CD4-positive, alpha-beta T cell treated with Interleukin-4 for 4 hours (primary cell): Measurements from ENCODE around the gene CDX1.

Experiments
- DNase-seq: peaks from one replicate; pipeline ENCODE4 v3.0.0-alpha.2; 2020

CDX1 gene

DNA sequence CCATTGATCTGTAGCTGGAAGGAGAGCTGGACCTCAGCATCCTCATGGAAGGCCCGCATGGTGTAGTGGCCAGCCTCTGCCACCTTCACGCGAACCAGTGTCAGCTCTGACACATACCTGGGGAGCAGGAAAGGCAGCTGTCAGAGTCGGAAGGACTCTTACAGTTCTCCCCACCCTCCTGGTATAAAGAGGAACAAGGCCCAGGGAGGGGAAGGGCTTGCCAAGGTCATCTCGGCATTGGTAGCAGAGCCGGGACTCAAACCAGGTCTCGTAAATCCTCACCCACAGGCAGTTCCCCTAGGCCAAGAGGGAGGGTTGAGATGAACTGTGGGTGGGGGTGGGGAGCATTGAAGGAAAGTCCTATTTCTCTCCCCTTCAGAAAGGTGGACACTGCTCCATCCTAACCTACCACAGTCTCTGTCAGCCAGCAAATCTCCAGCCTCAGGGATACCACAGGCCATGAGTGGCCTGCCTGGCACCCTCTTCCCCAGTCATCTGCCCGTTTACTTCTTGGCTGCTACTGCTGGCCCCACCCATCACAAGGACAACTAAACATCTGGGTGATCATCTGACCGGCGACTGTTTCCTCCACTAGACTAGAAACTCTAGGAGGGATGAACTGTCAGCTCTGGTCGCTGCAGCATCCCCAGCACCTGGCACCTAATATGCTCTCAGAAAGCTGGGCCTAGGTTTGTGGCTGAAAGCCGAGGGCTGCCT lies 34.4 kb upstream of the CDX1 start:
- no peak for DNase-seq

- no peak for DNase-seq
Measured at GRCh38 chr5:150132740-150133139, 33.8 kb upstream of the CDX1 start.

DNA sequence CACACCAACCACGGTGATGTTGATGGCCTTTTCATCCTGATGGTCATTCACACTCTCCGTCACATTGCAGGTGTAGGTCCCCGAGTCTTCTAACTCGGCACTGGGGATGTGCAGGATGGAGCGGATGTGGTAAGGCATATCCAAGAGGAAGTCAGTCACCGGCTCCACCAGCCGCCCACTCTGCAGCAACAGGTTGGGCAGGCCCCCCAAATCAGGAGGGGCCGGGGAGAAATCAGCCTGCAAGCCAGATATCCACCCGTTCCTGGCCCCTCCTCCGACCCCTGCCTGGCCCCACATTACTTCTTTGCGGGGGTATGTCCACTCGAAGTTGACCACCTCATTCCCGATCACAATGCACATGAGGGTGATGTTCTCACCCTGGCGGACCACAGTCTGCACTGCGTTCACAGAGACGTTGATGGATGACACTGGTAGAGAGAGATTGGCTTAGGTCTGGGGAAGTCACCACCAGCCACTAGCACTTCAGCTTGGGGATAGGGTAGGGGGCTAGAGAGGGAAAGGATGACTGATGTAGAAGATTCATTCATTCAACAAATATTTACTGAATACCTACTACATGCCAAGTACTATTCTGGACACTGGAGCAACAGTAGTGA lies 32.9 kb upstream of the CDX1 start:
- DNase-seq: no peak

DNA sequence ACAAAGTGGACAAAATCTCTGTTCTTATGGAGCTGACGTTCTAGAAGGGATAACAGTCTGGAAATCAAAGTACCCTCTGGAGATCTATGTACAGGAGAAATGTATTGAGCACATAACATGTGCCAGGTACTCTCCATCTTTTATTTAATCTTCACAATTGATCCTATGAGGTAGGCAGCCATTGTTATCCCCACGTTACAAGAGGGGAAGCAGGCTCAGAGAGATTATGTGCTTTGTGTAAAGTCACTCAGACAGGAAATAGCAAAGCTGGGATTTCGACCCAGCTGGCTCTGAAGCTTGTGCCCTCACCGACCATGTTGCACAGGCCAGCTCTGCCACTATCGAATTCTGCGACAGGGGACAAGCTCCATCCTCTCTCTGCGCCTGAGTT lies 32.4 kb upstream of the CDX1 start:
- no peak for DNase-seq

DNA sequence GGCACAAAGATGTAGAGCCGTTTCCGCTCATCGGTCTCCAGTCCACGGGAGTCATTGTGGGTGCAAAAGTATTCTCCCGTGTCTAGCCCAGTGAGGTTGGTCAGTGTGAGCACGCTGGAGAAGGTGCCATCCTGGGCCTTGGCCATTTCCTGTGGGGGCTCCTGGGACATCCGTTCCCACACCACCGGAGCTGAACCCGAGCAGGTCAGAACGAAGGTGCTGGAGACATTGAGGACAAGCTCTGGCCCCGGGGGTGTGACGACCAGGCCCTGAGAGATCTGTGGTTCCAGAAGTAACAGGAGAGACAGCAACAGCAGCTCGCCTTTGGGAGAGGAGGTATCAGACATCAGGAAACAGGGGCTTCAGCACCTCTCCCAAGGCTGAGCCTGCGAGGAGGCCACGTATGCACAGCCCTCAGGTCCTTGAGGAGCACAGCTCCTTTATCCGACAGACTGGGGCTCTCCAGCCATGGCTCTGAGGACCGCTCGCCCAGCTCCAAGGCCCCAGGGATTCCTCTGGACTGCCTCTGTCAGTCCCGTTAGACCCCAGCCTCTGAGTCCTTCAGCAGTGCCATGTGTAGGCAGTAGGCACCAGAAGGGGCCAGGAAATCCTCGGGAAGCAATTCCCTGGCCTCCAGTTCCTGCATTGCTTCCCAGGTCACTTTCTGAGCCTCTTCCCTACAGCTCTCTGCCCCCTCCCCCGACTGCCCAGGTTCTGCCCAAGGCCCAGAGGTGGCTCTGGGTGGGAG lies 30.8 kb upstream of the CDX1 start:
- no peak for DNase-seq

- DNase-seq: no peak
Measured at GRCh38 chr5:150136305-150137167, 30.0 kb upstream of the CDX1 start.

- no peak for DNase-seq
Measured at GRCh38 chr5:150137168-150137957, 29.2 kb upstream of the CDX1 start.

- DNase-seq: no peak
Measured at GRCh38 chr5:150137997-150138396, 28.6 kb upstream of the CDX1 start.

DNA sequence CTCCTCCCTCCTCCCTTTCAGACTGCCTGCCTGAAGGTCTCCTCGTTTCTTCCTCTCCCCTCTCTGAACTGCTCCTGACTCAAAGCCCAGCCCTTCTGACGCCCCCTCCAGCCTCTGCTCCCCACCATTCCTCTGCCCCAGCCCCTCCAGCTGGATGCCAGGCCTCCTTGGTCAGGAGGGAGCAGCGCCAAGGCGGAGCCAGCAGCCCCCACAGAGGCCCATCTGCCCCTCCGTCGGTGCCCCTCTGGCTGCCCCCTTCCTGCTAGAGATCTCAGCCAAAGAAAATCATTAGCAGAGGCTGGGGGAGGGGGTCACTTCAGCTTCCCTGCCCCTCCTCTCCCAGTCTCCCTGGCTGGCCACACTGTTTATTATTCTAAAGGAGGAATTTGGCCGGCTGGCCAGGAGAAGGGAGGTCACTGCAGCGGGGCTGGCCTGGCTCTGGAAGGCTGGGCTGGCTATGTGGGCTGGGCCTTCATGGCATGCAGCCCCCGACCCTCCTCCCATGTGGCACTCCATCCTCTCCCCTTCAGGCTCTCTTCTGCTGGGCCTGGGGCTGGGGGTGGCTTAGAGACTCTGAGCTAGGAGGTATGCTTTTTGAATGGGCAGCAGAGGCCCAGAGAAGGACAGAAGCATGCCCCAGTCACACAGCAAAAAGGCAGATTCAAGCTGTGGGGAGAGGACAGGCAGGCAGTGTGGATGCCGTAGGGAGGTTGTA lies 27.9 kb upstream of the CDX1 start:
- DNase-seq: no peak

DNA sequence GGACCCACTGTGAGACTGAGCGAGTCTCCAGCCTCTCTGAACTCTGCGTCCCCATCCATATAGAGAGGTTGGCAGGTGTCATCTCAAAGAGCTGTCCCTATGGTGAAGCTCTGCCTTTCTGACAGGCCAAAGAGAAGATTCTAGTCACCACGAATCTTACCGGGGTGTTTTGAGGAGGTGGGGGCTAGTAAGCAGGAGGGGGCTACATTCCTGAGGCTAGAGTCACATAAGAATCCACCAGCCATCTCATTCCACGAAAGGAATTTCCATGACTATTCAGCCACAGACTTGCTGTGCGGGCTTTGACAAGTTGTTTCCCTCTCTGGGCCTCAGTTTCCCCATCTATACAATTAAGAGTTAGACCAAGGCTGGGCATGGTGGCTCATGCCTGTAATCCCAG lies 27.2 kb upstream of the CDX1 start:
- no peak for DNase-seq

GRCh38 chr5:150140830-150141229 lies 25.7 kb upstream of the CDX1 start:
- DNase-seq: no peak

DNA sequence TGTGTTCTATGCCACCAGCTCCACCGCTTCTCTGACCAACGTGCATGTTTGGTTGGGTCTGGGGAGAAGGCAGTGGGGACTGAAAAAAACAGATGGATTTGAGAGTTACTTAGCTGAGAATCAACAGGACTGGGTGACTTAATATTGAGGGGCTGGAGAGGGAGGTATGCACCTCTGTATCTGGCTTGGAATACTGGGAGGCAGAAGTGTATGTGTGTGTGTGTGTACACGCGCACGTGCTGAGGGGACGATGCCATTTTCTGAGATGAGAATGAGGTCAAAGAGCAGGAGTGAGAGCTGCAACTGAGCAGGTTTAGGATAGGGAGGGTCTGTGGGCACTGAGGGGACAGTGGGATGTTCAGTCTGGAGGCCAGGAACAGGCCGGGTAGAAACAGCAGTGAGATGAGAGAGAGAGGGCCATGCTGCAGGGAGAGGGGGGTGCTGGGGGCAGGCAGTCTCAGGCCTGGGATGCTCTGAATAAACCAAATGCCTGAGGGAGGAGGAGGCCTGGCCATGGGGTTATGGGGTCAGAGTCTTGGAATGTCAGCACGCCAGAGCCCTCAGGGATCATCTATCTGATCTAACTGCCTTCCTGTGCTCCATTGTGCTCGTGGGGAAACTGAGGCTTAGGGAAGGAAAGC lies 24.9 kb upstream of the CDX1 start:
- no peak for DNase-seq

DNA sequence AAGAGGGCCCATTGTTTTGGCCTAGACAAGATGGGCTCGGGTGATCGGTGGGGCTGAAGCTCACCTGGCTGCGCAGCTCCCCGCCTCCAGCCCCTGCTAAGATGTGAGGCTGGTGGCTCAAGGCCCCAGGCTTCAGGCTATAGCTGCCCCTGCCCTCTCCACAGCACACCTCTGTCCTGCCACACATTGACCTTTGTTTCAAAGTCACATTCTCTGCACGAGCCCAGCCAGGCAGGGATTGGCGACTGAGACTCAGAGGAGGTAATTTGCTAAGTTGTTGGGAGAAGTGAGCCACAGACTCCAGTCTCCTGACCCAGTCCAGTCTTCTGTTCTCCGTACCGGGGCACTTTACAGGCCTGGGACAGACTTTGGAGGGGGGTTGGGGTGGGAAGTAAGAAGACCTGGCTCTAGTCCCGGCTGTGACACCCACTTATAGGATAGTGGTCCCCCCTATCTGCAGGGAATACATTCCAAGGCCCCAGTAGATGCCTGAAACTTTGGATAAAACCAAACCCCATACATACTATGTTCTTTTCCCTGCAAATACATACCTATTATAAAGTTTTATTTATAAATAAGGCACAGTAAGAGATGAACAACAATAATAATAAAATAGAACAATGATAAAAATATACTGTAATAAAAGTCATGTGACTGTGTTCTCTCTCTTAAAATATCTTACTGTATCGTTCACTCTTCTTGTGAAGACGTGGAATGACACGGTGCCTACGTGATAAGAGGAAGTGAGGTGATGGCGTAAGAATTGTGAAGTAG lies 24.2 kb upstream of the CDX1 start:
- no peak for DNase-seq

DNA sequence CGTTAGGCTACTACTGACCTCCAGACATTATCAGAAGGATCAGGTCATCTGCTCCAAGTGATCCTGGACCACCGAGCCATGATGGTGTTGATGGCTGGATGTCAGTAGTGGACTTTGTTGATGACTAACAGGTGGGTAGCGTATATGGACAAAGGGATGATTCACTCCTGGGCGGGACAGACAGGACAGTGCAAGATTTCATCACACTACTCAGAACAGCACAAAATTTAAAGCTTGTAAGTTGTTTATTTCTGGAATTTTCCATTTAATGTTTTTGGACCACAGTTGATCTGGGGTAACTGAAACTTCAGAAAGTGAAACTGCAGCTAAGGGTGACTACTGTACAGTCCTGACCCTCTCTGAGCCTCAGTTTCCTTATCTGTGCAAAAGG lies 23.6 kb upstream of the CDX1 start:
- no peak for DNase-seq

DNA sequence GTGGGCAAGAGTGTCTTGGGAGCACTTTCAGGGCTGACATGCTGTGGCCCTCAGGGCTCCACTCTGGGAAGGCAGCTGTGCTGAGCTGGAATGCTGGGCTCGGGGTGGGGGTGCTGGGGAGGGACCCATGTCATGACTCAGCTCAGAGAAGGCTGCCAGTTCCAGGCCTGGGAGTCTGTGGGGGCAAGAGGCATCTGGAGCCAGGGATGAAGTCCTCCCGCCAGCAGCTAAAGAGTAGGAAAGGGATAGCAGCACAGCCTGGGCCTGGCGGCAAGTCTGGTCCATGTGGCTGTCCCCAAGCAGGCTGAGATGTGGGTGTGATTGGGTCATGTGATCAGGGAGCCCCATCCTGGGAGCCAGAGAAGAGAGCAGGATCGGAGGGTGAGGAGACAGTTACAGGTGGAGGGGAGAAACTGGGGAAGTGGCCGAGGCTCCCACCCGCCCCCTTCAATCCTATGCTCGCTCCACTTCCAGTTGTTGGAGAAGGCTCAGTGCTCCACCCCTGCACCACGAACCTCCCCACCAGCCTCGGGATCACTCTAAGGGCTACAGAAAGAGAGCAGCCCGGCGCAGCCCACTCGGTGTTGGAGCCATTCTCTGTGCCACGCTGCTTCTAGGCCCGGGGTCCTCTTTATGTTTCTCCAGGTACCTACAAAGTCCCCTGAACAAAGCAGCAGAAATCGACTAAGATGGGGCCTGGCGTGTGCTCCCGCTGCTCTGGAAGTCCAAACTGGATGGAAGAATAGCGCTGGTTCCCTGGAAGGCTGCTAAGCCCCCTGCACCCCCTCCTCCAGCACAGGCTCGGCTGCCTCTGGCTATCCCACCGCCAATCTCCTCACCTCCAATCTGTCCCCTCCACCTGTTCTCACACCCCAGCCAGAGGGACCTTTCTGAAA lies 23.0 kb upstream of the CDX1 start:
- no peak for DNase-seq

DNA sequence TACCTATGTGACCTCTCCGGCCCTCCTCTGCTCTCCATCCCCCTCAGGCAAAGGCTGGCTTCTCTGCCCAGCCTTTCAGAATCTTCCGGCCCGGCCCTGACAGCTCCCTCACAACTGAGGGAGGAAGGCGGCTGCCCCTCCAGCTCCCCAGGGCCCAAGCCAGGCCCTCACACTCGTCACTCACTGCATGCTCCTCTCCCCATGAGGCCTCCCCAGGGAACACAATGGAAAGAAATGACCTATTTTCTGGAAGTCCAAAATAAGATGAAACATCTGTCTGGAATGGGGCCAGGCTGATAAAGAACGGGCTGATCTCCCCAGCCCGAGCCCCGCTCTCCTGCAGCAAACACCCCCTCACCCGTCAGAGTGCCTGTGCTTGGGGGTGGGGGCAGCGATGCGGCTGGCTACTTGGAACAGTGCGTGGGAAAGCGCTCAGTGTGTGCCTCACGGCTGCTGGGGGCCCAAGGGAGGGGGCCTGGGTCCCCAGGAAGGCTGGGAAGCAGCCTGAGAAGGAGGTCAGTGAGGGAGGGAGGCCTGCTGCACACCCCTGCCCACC lies 22.3 kb upstream of the CDX1 start:
- DNase-seq: no peak

- no peak for DNase-seq
Measured at GRCh38 chr5:150144879-150145278, 21.7 kb upstream of the CDX1 start.

GRCh38 chr5:150146235-150146634 lies 20.3 kb upstream of the CDX1 start:
- no peak for DNase-seq
